Caco-2 (cell line): ENCODE measurements around the gene OR10D3. TPM values are rescaled to one million over a fixed set of nuclear protein-coding genes. Genes with fewer than 3 reads are reported as not detected.

Experiments
- BruUV-seq: library from RNA; stranded (reverse); fragments of 400-500 nt; replicated peaks from 2 replicates; lab custom pipeline; 2021; lab: Mats Ljungman, UMichigan
- CTCF ChIA-PET: fragments of 300-600 bp; sonication (Branson Sonifier 250); formaldehyde crosslinking; loops from one replicate; lab custom pipeline; 2022; ENCODE audit warnings: antibody characterized with exemption; lab: Charles Lee
- POLR2A ChIA-PET: fragments of 300-600 bp; sonication (Branson Sonifier 250); formaldehyde crosslinking; loops from one replicate; lab custom pipeline; 2022; ENCODE audit warnings: antibody characterized with exemption; lab: Charles Lee
- DNase-seq, 2 experiments: peaks; one replicate each; pipeline versions ENCODE4 v3.0.0 to v3.0.0-alpha.2; 2020 to 2022
- H3K27me3 ChIP-seq: replicated peaks from 2 replicates; pipeline ENCODE4 v1.6.0; 2011; ENCODE audit warnings: low read length; ENCODE audit not compliant: control insufficient read depth, insufficient read depth
- H3K36me3 ChIP-seq: 2 replicates; pipeline ENCODE4 v1.5.1; 2011; ENCODE audit warnings: low read length; ENCODE audit not compliant: control insufficient read depth, insufficient read depth
- H3K4me1 ChIP-seq: fragments of 250-450 bp; sonication (Bioruptor Pico); 2 replicates; pipeline ENCODE4 v1.5.1; 2020; ENCODE audit warnings: mild to moderate bottlenecking
- H3K4me3 ChIP-seq: 2 replicates; pipeline ENCODE4 v1.5.1; 2011; ENCODE audit warnings: low read depth, mild to moderate bottlenecking, control low read depth, low read length
- H3K9me3 ChIP-seq: fragments of 250-450 bp; sonication (Bioruptor Pico); 2 replicates; pipeline ENCODE4 v1.5.1; 2020; ENCODE audit warnings: mild to moderate bottlenecking, moderate library complexity
- H3K27ac Mint-ChIP-seq: one replicate; pipeline ENCODE4 v1.8.0; 2022; ENCODE audit warnings: mixed read lengths; ENCODE audit not compliant: unreplicated experiment
- H3K27me3 Mint-ChIP-seq: one replicate; pipeline ENCODE4 v1.8.0; 2022; ENCODE audit warnings: mixed read lengths; ENCODE audit not compliant: insufficient read depth, unreplicated experiment
- H3K36me3 Mint-ChIP-seq: one replicate; pipeline ENCODE4 v1.8.0; 2022; ENCODE audit warnings: mild to moderate bottlenecking, mixed read lengths; ENCODE audit not compliant: insufficient read depth, unreplicated experiment
- H3K4me1 Mint-ChIP-seq: one replicate; pipeline ENCODE4 v1.8.0; 2022; ENCODE audit warnings: low read depth, mixed read lengths; ENCODE audit not compliant: unreplicated experiment
- H3K4me3 Mint-ChIP-seq: one replicate; pipeline ENCODE4 v1.8.0; 2022; ENCODE audit warnings: mild to moderate bottlenecking, moderate library complexity, mixed read lengths; ENCODE audit not compliant: unreplicated experiment
- H3K9me3 Mint-ChIP-seq: one replicate; pipeline ENCODE4 v1.8.0; 2022; ENCODE audit warnings: mixed read lengths; ENCODE audit not compliant: unreplicated experiment
- intact Hi-C: fragments of 100-400 bp; cut with micrococcal nuclease; formaldehyde crosslinking; loops from one replicate; pipeline ENCODE4 v1.10.0; 2022; ENCODE audit not compliant: unreplicated experiment
- total RNA-seq: library from RNA; stranded (reverse); gene quantifications from 2 replicates; pipeline ENCODE4 v1.2.3, GENCODE V29; 2022
- TF ChIP-seq, protein P1 (sequence below), 2 experiments: fragments of 200-600 bp in 1 of 2; IDR thresholded peaks; 1 replicate in 1 of 2; 2 replicates in 1 of 2; pipeline versions ENCODE4 v1.5.1 to v1.8.0; 2011 to 2022; ENCODE audit warnings: antibody characterized with exemption in 1 of 2, control low read depth in 1 of 2, inconsistent platforms in 1 of 2, low read depth in 1 of 2, low read length in 1 of 2, mild to moderate bottlenecking in 1 of 2, moderate library complexity in 1 of 2; ENCODE audit not compliant: insufficient read depth in 1 of 2, severe bottlenecking in 1 of 2, unreplicated experiment in 1 of 2

OR10D3 gene
- total RNA-seq, 1 experiment from 2014 or later: not detected

- no peaks in the 10 kb centered on the region for H3K9me3 Mint-ChIP-seq
- H3K4me1 ChIP-seq: no peaks in the 10 kb centered on the region
- H3K36me3 ChIP-seq: no peaks in the 10 kb centered on the region
- TF ChIP-seq, protein P1, sequence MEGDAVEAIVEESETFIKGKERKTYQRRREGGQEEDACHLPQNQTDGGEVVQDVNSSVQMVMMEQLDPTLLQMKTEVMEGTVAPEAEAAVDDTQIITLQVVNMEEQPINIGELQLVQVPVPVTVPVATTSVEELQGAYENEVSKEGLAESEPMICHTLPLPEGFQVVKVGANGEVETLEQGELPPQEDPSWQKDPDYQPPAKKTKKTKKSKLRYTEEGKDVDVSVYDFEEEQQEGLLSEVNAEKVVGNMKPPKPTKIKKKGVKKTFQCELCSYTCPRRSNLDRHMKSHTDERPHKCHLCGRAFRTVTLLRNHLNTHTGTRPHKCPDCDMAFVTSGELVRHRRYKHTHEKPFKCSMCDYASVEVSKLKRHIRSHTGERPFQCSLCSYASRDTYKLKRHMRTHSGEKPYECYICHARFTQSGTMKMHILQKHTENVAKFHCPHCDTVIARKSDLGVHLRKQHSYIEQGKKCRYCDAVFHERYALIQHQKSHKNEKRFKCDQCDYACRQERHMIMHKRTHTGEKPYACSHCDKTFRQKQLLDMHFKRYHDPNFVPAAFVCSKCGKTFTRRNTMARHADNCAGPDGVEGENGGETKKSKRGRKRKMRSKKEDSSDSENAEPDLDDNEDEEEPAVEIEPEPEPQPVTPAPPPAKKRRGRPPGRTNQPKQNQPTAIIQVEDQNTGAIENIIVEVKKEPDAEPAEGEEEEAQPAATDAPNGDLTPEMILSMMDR (IDR thresholded peaks at IDR 0.05; ENCODE audit: insufficient read depth in 1 of 2, low read depth in 1 of 2, low read length in 1 of 2, severe bottlenecking in 1 of 2, unreplicated experiment in 1 of 2): no peak
- DNase-seq: no peak
- no peaks in the 10 kb centered on the region for H3K27me3 ChIP-seq
- H3K4me3 ChIP-seq: no peak overlapping the region
- H3K27ac Mint-ChIP-seq: no peak overlapping the region
- peaks cover 24% of the 10 kb centered on the region for H3K27me3 Mint-ChIP-seq
- H3K9me3 ChIP-seq: no peaks in the 10 kb centered on the region
- no peaks in the 10 kb centered on the region for H3K4me1 Mint-ChIP-seq
- no peaks in the 10 kb centered on the region for H3K36me3 Mint-ChIP-seq
- CTCF ChIA-PET: no interaction called here
- intact Hi-C loops: no loop called here
- no TSS peak for BruUV-seq
- no peak overlapping the region for H3K4me3 Mint-ChIP-seq
- POLR2A ChIA-PET: no interaction called here
Observed at GRCh38 chr11:124150684-124151083, 32.5 kb upstream of the OR10D3 start.

DNA sequence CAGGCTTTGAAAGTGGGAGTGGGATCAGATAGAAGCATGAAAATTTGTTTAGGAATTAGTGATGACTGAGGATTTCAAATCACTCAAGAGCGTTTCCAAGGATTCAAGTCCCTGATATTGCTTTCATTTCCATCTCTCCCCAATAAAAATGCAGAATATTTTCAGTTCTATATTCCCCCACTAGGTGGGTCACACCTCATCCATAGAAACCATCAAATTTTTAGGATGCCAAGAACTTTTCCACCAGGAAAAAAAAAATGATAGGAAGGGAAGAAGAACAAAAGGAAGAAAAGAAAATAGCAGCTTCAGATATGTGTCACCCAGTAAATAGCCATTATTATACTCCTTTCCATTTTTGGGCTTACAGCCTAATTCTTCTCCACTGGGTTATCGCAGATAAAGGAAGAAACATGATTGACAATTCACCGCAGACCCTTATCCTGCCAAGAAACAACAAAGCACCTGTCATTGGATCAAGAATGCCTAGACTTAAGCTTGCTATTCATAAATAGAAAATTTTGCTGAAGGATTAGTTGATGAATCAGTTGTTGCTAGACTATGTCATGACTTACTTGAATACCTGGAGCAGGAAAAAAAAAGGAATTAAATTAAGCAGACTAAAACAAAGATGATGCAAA, 30.3 kb upstream of the OR10D3 start:
- H3K4me1 ChIP-seq: no peaks in the 10 kb centered on the region
- POLR2A ChIA-PET: no interaction called here
- no peaks in the 10 kb centered on the region for H3K36me3 Mint-ChIP-seq
- H3K27me3 ChIP-seq: no peaks in the 10 kb centered on the region
- no peaks in the 10 kb centered on the region for H3K4me1 Mint-ChIP-seq
- no peak overlapping the region for H3K27ac Mint-ChIP-seq
- H3K36me3 ChIP-seq: no peaks in the 10 kb centered on the region
- CTCF ChIA-PET: no interaction called here
- H3K27me3 Mint-ChIP-seq: peaks cover 22% of the 10 kb centered on the region
- no peaks in the 10 kb centered on the region for H3K9me3 Mint-ChIP-seq
- H3K4me3 Mint-ChIP-seq: no peak overlapping the region
- DNase-seq: no peak
- TF ChIP-seq, protein P1 (IDR thresholded peaks at IDR 0.05; ENCODE audit: insufficient read depth in 1 of 2, low read depth in 1 of 2, low read length in 1 of 2, severe bottlenecking in 1 of 2, unreplicated experiment in 1 of 2): peak; percentile 34 to 44
- no peak overlapping the region for H3K4me3 ChIP-seq
- intact Hi-C loops: no loop called here
- no peaks in the 10 kb centered on the region for H3K9me3 ChIP-seq
- BruUV-seq: no TSS peak

DNA sequence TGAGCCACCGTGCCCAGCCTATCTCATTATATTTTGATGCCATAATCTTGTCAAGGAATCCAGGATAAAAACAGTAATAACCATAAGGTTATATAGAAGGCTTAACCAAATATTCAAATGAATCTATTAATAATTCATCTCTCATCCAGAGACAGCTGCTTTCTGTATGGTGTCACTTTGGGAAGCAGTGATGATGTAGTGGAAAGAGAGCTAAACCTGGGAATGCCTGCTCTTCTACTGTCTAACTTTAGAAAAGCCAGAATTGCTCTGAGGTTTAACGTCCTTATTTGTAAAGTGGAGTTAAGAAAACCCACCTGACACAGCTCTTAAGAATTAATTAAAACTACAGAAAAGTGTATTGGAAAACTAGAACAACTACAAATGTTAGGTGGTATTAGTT, 29.3 kb upstream of the OR10D3 start:
- intact Hi-C loops: no loop called here
- DNase-seq: no peak
- TF ChIP-seq, protein P1 (IDR thresholded peaks at IDR 0.05; ENCODE audit: insufficient read depth in 1 of 2, low read depth in 1 of 2, low read length in 1 of 2, severe bottlenecking in 1 of 2, unreplicated experiment in 1 of 2): no peak
- POLR2A ChIA-PET: no interaction called here
- BruUV-seq: no TSS peak
- no peaks in the 10 kb centered on the region for H3K9me3 ChIP-seq
- H3K27me3 ChIP-seq: peaks cover 2% of the 10 kb centered on the region
- H3K27ac Mint-ChIP-seq: no peak overlapping the region
- no peak overlapping the region for H3K4me3 ChIP-seq
- no peaks in the 10 kb centered on the region for H3K4me1 Mint-ChIP-seq
- no peaks in the 10 kb centered on the region for H3K4me1 ChIP-seq
- H3K36me3 ChIP-seq: no peaks in the 10 kb centered on the region
- peaks cover 27% of the 10 kb centered on the region for H3K27me3 Mint-ChIP-seq
- H3K36me3 Mint-ChIP-seq: no peaks in the 10 kb centered on the region
- H3K4me3 Mint-ChIP-seq: no peak overlapping the region
- no peaks in the 10 kb centered on the region for H3K9me3 Mint-ChIP-seq
- CTCF ChIA-PET: no interaction called here
